Smooth muscle cell (in vitro differentiated cells): ENCODE measurements around the gene MYLIP. TPM values are rescaled to one million over a fixed set of nuclear protein-coding genes. Genes with fewer than 3 reads are reported as not detected.

Experiments used
- DNase-seq: peaks from one replicate; lab custom pipeline; 2025; ENCODE audit not compliant: unreplicated experiment; lab: John Stamatoyannopoulos, UW
- H2AFZ ChIP-seq: fragments of 200-600 bp; sonication (generic); 2 replicates; pipeline ENCODE4 v1.6.0; 2016; ENCODE audit warnings: antibody characterized with exemption, low read depth, mild to moderate bottlenecking
- H3F3A ChIP-seq: fragments of 200-600 bp; sonication (generic); 2 replicates; pipeline ENCODE4 v1.6.0; 2017; ENCODE audit warnings: antibody characterized with exemption, low read depth
- H3K27ac ChIP-seq: fragments of 200-600 bp; sonication (generic); 2 replicates; pipeline ENCODE4 v1.5.1; 2016; ENCODE audit warnings: low read depth, mild to moderate bottlenecking
- H3K27me3 ChIP-seq: fragments of 200-600 bp; sonication (generic); 2 replicates; pipeline ENCODE4 v1.6.1; 2016; ENCODE audit warnings: low read depth, mild to moderate bottlenecking
- H3K36me3 ChIP-seq: fragments of 200-600 bp; sonication (generic); 2 replicates; pipeline ENCODE4 v1.5.1; 2016; ENCODE audit warnings: low read depth
- H3K4me1 ChIP-seq: fragments of 200-600 bp; sonication (generic); 2 replicates; pipeline ENCODE4 v1.5.1; 2016; ENCODE audit warnings: low read depth
- H3K4me2 ChIP-seq: fragments of 200-600 bp; sonication (generic); 2 replicates; pipeline ENCODE4 v1.6.0; 2016; ENCODE audit warnings: mild to moderate bottlenecking
- H3K4me3 ChIP-seq: fragments of 200-600 bp; sonication (generic); 2 replicates; pipeline ENCODE4 v1.5.1; 2016; ENCODE audit warnings: mild to moderate bottlenecking
- H3K79me2 ChIP-seq: fragments of 200-600 bp; sonication (generic); 2 replicates; pipeline ENCODE4 v1.6.0; 2016; ENCODE audit warnings: low read depth, mild to moderate bottlenecking
- H3K9ac ChIP-seq: fragments of 200-600 bp; sonication (generic); 2 replicates; pipeline ENCODE4 v1.6.0; 2016; ENCODE audit warnings: low read depth
- H3K9me3 ChIP-seq: fragments of 200-600 bp; sonication (generic); replicated peaks from 2 replicates; pipeline ENCODE4 v1.5.1; 2016; ENCODE audit warnings: low read depth
- H4K20me1 ChIP-seq: fragments of 200-600 bp; sonication (generic); 2 replicates; pipeline ENCODE4 v1.6.0; 2016; ENCODE audit warnings: low read depth
- WGBS: methylation state at CpG from one replicate; pipeline ENCODE4 v1.1.7; 2016; ENCODE audit warnings: low lambda C conversion rate; 5-methylcytosine and 5-hydroxymethylcytosine counted together
- polyA plus RNA-seq: library from polyadenylated mRNA; unstranded; fragments of >200 nt; fragmentation: Nextera tagmentation; extraction: Ambion mirVana; gene quantifications from 2 replicates; pipeline ENCODE4 v1.2.1, GENCODE V29; 2016
- total RNA-seq: library from RNA; depleted of rRNA; stranded (reverse); fragments of >200 nt; gene quantifications from 2 replicates; pipeline ENCODE4 v1.2.3, GENCODE V29; 2014
- TF ChIP-seq, protein P1 (sequence below): fragments of 200-600 bp; sonication (generic); IDR thresholded peaks from 2 replicates; pipeline ENCODE4 v1.5.1; 2017; ENCODE audit warnings: borderline replicate concordance, mild to moderate bottlenecking, antibody characterized with exemption; ENCODE audit not compliant: insufficient read depth, poor library complexity, severe bottlenecking

MYLIP gene
- total and polyA plus RNA-seq, 2 experiments from 2014 or later, result 25.0 to 29.9 TPM

DNA sequence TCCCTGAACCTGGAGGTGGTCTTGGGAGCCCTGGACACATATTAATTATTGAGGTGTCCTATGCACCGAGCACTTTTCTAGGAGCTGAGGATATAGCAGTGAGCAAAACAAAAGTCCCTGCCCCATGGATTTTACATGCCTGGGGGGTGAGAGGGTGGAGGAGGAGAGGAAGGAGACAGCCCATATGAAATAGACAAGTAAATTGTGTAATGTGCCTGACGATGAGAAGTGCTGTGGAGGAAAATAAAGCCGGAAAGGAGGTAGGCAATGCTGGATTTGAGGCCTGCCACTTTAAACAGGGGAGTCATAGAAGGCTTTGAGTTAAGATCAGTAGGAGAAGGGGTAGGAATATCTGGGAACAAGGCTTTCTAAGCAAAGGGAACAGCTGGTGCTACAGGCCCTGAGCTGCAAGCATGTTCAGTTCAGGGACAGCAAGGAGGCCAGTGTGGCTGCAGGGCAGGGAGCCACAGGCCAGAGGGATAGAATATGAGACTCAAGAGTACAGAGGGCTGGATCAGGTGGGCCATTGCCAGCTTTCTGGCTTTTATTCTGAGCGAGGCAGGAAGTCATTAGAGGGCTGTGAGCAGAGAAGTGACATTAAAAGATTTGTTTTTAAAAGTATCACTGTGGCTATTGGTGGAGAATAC lies 19.1 kb upstream of the MYLIP start:
- Histone ChIP-seq H2AFZ (peak overlapping the region; percentile 21), H4K20me1 (no peaks in the 10 kb centered on the region), H3F3A (no peaks in the 10 kb centered on the region), H3K27ac (peak overlapping the region; percentile 18), H3K79me2 (no peaks in the 10 kb centered on the region), H3K27me3 (no peaks in the 10 kb centered on the region), H3K9me3 (no peaks in the 10 kb centered on the region), H3K4me1 (no peaks in the 10 kb centered on the region), H3K36me3 (no peaks in the 10 kb centered on the region), H3K9ac (no peak overlapping the region), H3K4me3 (no peak overlapping the region), H3K4me2 (peak overlapping the region; percentile 14)
- 62% methylated on average over 4 of the region's 4 CpGs for WGBS
- TF ChIP-seq, protein P1, sequence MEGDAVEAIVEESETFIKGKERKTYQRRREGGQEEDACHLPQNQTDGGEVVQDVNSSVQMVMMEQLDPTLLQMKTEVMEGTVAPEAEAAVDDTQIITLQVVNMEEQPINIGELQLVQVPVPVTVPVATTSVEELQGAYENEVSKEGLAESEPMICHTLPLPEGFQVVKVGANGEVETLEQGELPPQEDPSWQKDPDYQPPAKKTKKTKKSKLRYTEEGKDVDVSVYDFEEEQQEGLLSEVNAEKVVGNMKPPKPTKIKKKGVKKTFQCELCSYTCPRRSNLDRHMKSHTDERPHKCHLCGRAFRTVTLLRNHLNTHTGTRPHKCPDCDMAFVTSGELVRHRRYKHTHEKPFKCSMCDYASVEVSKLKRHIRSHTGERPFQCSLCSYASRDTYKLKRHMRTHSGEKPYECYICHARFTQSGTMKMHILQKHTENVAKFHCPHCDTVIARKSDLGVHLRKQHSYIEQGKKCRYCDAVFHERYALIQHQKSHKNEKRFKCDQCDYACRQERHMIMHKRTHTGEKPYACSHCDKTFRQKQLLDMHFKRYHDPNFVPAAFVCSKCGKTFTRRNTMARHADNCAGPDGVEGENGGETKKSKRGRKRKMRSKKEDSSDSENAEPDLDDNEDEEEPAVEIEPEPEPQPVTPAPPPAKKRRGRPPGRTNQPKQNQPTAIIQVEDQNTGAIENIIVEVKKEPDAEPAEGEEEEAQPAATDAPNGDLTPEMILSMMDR, result no peak
- DNase-seq, result no peak

DNA sequence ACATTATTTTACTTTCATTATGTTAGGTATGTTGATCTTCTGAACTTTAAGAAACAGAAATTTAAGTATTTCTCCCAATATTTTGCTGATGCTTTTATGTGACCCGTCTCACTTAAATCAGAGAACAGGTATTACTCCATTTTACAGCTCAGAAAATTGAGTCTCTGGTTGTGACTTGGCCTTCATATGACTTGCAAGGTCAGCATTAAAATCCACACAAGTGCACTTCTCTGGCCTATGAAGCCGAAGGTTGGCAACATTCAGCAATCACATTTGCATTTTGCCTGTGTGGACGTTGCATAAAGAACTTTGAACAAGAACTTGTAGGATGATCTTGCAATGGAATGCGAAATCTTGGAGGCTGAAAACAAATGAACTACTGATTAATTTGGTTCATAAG lies 10.1 kb upstream of the MYLIP start:
- H3K79me2 ChIP-seq, result no peaks in the 10 kb centered on the region
- no peak overlapping the region for H3K4me3 ChIP-seq
- DNase-seq, result no peak
- no peak overlapping the region for H3K9ac ChIP-seq
- H3K27ac ChIP-seq, result no peak overlapping the region
- no peaks in the 10 kb centered on the region for H3K27me3 ChIP-seq
- H3K9me3 ChIP-seq, result no peaks in the 10 kb centered on the region
- no peaks in the 10 kb centered on the region for H3F3A ChIP-seq
- no peaks in the 10 kb centered on the region for H4K20me1 ChIP-seq
- H3K4me2 ChIP-seq, result no peak overlapping the region
- no peak overlapping the region for H2AFZ ChIP-seq
- H3K4me1 ChIP-seq, result no peaks in the 10 kb centered on the region
- WGBS, result 95% methylated on average over 4 of the region's 4 CpGs
- no peaks in the 10 kb centered on the region for H3K36me3 ChIP-seq
- TF ChIP-seq, protein P1, result no peak

DNA sequence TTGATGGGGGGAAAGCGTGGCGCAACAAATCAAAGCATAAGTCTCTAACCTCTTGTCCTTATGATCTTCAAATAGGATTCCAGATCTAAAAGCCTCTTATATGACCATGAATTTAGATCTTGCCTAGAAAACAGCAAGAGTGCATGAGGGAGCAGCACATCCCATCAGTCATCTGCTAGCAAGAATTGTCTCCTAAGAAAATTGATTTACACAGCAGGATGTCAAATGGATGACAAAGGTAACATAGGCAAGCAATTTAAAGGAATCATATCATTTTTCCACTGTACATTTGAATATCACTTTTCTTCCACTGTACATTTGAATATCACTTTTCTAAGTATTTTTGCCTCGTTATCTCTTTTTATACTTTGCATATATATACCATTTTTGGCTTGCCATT lies 7.5 kb upstream of the MYLIP start:
- Histone ChIP-seq H3K4me1 (no peaks in the 10 kb centered on the region), H3K27ac (no peak overlapping the region), H3K27me3 (no peaks in the 10 kb centered on the region), H3F3A (no peaks in the 10 kb centered on the region), H2AFZ (no peak overlapping the region), H4K20me1 (no peaks in the 10 kb centered on the region), H3K79me2 (no peaks in the 10 kb centered on the region), H3K4me3 (no peak overlapping the region), H3K36me3 (no peaks in the 10 kb centered on the region), H3K4me2 (no peak overlapping the region), H3K9ac (no peak overlapping the region), H3K9me3 (no peaks in the 10 kb centered on the region)
- TF ChIP-seq, protein P1, result no peak
- 93% methylated on average over 3 of the region's 3 CpGs for WGBS
- no peak for DNase-seq

DNA sequence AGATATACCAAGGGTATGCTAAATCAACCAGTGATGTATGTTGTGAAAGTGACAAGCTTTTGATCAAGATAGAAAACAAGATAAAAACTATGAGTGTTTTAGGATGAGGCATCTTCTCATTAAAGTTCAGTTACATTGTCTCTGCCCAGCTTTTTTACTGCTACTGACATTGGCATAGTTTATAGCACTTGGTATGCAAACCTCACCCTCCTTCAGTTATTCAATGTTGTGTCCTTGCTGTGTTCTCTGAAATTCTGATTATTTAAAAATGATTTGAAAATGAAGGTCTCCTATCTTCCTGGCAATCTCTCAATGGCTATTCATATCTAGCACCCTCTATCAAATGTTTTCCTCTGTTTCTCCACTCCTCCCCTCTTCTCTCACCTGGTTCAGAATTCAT lies 6.7 kb upstream of the MYLIP start:
- TF ChIP-seq, protein P1, result no peak
- no peak overlapping the region for H2AFZ ChIP-seq
- H3K27me3 ChIP-seq, result no peaks in the 10 kb centered on the region
- no peaks in the 10 kb centered on the region for H4K20me1 ChIP-seq
- no peak overlapping the region for H3K27ac ChIP-seq
- H3K36me3 ChIP-seq, result no peaks in the 10 kb centered on the region
- DNase-seq, result no peak
- no peaks in the 10 kb centered on the region for H3K79me2 ChIP-seq
- H3F3A ChIP-seq, result no peaks in the 10 kb centered on the region
- no peak overlapping the region for H3K4me2 ChIP-seq
- no peak overlapping the region for H3K9ac ChIP-seq
- no peak overlapping the region for H3K4me3 ChIP-seq
- no peaks in the 10 kb centered on the region for H3K9me3 ChIP-seq
- H3K4me1 ChIP-seq, result no peaks in the 10 kb centered on the region
